Measurements from ENCODE around the gene CDA.

CDA gene

GRCh38 chr1:20614131-20614579 lies 25.3 kb downstream of the CDA start:
- Histone ChIP-seq H3K9me3 (ENCODE audit: control insufficient read depth, low read length) (no peaks in the 10 kb centered on the region), H3K27ac (ENCODE audit: insufficient read depth, low read depth, low read length, poor library complexity, severe bottlenecking) (no peak overlapping the region), H3K4me3 (ENCODE audit: insufficient read depth, low read depth, low read length) (no peak overlapping the region), H3K36me3 (ENCODE audit: control insufficient read depth, insufficient read depth, low read length) (no peaks in the 10 kb centered on the region), H3K4me1 (ENCODE audit: control insufficient read depth, insufficient read depth, low read length) (peaks cover 4% of the 10 kb centered on the region), H3K27me3 (ENCODE audit: control insufficient read depth, insufficient read depth, low read length, poor library complexity, severe bottlenecking) (no peaks in the 10 kb centered on the region)
- 80 to 84% methylated on average over 3 of the region's 3 CpGs for WGBS, 2 experiments

GRCh38 chr1:20615946-20616846 lies 27.3 kb downstream of the CDA start:
- 80 to 83% methylated on average over 19 to 20 of the region's 20 CpGs for WGBS, 2 experiments
- Histone ChIP-seq H3K9me3 (ENCODE audit: control insufficient read depth, low read length) (no peaks in the 10 kb centered on the region), H3K36me3 (ENCODE audit: control insufficient read depth, insufficient read depth, low read length) (no peaks in the 10 kb centered on the region), H3K4me1 (ENCODE audit: control insufficient read depth, insufficient read depth, low read length) (peaks cover 4% of the 10 kb centered on the region), H3K27me3 (ENCODE audit: control insufficient read depth, insufficient read depth, low read length, poor library complexity, severe bottlenecking) (no peaks in the 10 kb centered on the region), H3K4me3 (ENCODE audit: insufficient read depth, low read depth, low read length) (no peak overlapping the region), H3K27ac (ENCODE audit: insufficient read depth, low read depth, low read length, poor library complexity, severe bottlenecking) (no peak overlapping the region)

- H3K27ac ChIP-seq (ENCODE audit: insufficient read depth, low read depth, low read length, poor library complexity, severe bottlenecking) = no peak overlapping the region
- WGBS, 2 experiments = 96 to 100% methylated on average over 3 of the region's 3 CpGs
- H3K27me3 ChIP-seq (ENCODE audit: control insufficient read depth, insufficient read depth, low read length, poor library complexity, severe bottlenecking) = no peaks in the 10 kb centered on the region
- H3K9me3 ChIP-seq (ENCODE audit: control insufficient read depth, low read length) = no peaks in the 10 kb centered on the region
- no peak overlapping the region for H3K4me3 ChIP-seq (ENCODE audit: insufficient read depth, low read depth, low read length)
- peaks cover 4% of the 10 kb centered on the region for H3K4me1 ChIP-seq (ENCODE audit: control insufficient read depth, insufficient read depth, low read length)
- no peaks in the 10 kb centered on the region for H3K36me3 ChIP-seq (ENCODE audit: control insufficient read depth, insufficient read depth, low read length)
Observed at GRCh38 chr1:20616847-20617487, 28.1 kb downstream of the CDA start.

- no peaks in the 10 kb centered on the region for H3K9me3 ChIP-seq (ENCODE audit: control insufficient read depth, low read length)
- H3K27me3 ChIP-seq (ENCODE audit: control insufficient read depth, insufficient read depth, low read length, poor library complexity, severe bottlenecking) = no peaks in the 10 kb centered on the region
- no peaks in the 10 kb centered on the region for H3K36me3 ChIP-seq (ENCODE audit: control insufficient read depth, insufficient read depth, low read length)
- H3K4me3 ChIP-seq (ENCODE audit: insufficient read depth, low read depth, low read length) = no peak overlapping the region
- peaks cover 4% of the 10 kb centered on the region for H3K4me1 ChIP-seq (ENCODE audit: control insufficient read depth, insufficient read depth, low read length)
- WGBS, 2 experiments = 91 to 96% methylated on average over 4 of the region's 4 CpGs
- H3K27ac ChIP-seq (ENCODE audit: insufficient read depth, low read depth, low read length, poor library complexity, severe bottlenecking) = no peak overlapping the region
Observed at GRCh38 chr1:20618550-20618949, 29.7 kb downstream of the CDA start.

GRCh38 chr1:20619999-20620398 lies 31.1 kb downstream of the CDA start:
- H3K4me3 ChIP-seq (ENCODE audit: insufficient read depth, low read depth, low read length) = no peak overlapping the region
- no peaks in the 10 kb centered on the region for H3K36me3 ChIP-seq (ENCODE audit: control insufficient read depth, insufficient read depth, low read length)
- WGBS, 2 experiments = 98 to 100% methylated on average over 1 of the region's 1 CpG

GRCh38 chr1:20621012-20621411 lies 32.1 kb downstream of the CDA start:
- Histone ChIP-seq H3K27me3 (ENCODE audit: control insufficient read depth, insufficient read depth, low read length, poor library complexity, severe bottlenecking) (no peaks in the 10 kb centered on the region), H3K4me1 (ENCODE audit: control insufficient read depth, insufficient read depth, low read length) (peaks cover 4% of the 10 kb centered on the region), H3K4me3 (ENCODE audit: insufficient read depth, low read depth, low read length) (no peak overlapping the region), H3K27ac (ENCODE audit: insufficient read depth, low read depth, low read length, poor library complexity, severe bottlenecking) (no peak overlapping the region), H3K9me3 (ENCODE audit: control insufficient read depth, low read length) (no peaks in the 10 kb centered on the region), H3K36me3 (ENCODE audit: control insufficient read depth, insufficient read depth, low read length) (no peaks in the 10 kb centered on the region)
- WGBS, 2 experiments = 73 to 79% methylated on average over 6 of the region's 6 CpGs

More at GRCh38 chr1:20619999-20620398, 31.1 kb downstream of the CDA start:
- Histone ChIP-seq H3K27ac (ENCODE audit: insufficient read depth, low read depth, low read length, poor library complexity, severe bottlenecking) (no peak overlapping the region), H3K9me3 (ENCODE audit: control insufficient read depth, low read length) (no peaks in the 10 kb centered on the region), H3K4me1 (ENCODE audit: control insufficient read depth, insufficient read depth, low read length) (peaks cover 4% of the 10 kb centered on the region), H3K27me3 (ENCODE audit: control insufficient read depth, insufficient read depth, low read length, poor library complexity, severe bottlenecking) (no peaks in the 10 kb centered on the region)

GRCh38 chr1:20624709-20625108 lies 35.8 kb downstream of the CDA start:
- WGBS, 2 experiments = 81% methylated on average over 1 of the region's 1 CpG
- no peaks in the 10 kb centered on the region for H3K27me3 ChIP-seq (ENCODE audit: control insufficient read depth, insufficient read depth, low read length, poor library complexity, severe bottlenecking)

GRCh38 chr1:20625176-20626097 lies 36.5 kb downstream of the CDA start:
- Histone ChIP-seq H3K27ac (ENCODE audit: insufficient read depth, low read depth, low read length, poor library complexity, severe bottlenecking) (no peak overlapping the region), H3K4me1 (ENCODE audit: control insufficient read depth, insufficient read depth, low read length) (peaks cover 5% of the 10 kb centered on the region), H3K4me3 (ENCODE audit: insufficient read depth, low read depth, low read length) (no peak overlapping the region), H3K36me3 (ENCODE audit: control insufficient read depth, insufficient read depth, low read length) (no peaks in the 10 kb centered on the region), H3K27me3 (ENCODE audit: control insufficient read depth, insufficient read depth, low read length, poor library complexity, severe bottlenecking) (no peaks in the 10 kb centered on the region), H3K9me3 (ENCODE audit: control insufficient read depth, low read length) (no peaks in the 10 kb centered on the region)
- 66% methylated on average over 3 of the region's 3 CpGs for WGBS, 2 experiments

More at GRCh38 chr1:20624709-20625108, 35.8 kb downstream of the CDA start:
- Histone ChIP-seq H3K4me1 (ENCODE audit: control insufficient read depth, insufficient read depth, low read length) (peaks cover 5% of the 10 kb centered on the region), H3K36me3 (ENCODE audit: control insufficient read depth, insufficient read depth, low read length) (no peaks in the 10 kb centered on the region), H3K9me3 (ENCODE audit: control insufficient read depth, low read length) (no peaks in the 10 kb centered on the region), H3K27ac (ENCODE audit: insufficient read depth, low read depth, low read length, poor library complexity, severe bottlenecking) (no peak overlapping the region), H3K4me3 (ENCODE audit: insufficient read depth, low read depth, low read length) (no peak overlapping the region)

- Histone ChIP-seq H3K36me3 (ENCODE audit: control insufficient read depth, insufficient read depth, low read length) (no peaks in the 10 kb centered on the region), H3K4me3 (ENCODE audit: insufficient read depth, low read depth, low read length) (no peak overlapping the region), H3K9me3 (ENCODE audit: control insufficient read depth, low read length) (no peaks in the 10 kb centered on the region), H3K27ac (ENCODE audit: insufficient read depth, low read depth, low read length, poor library complexity, severe bottlenecking) (no peak overlapping the region), H3K4me1 (ENCODE audit: control insufficient read depth, insufficient read depth, low read length) (peaks cover 5% of the 10 kb centered on the region), H3K27me3 (ENCODE audit: control insufficient read depth, insufficient read depth, low read length, poor library complexity, severe bottlenecking) (no peaks in the 10 kb centered on the region)
- WGBS, 2 experiments = 76 to 83% methylated on average over 1 of the region's 1 CpG
Observed at GRCh38 chr1:20626098-20626427, 37.2 kb downstream of the CDA start.

Data from ectodermal cell (in vitro differentiated cells).